Stimulated activated CD4-positive, alpha-beta T cell treated with anti-CD3 and anti-CD28 coated beads, Interleukin-12 subunit alpha, Interleukin-12 subunit beta, amount 100 ng/mL, for 24 hours (primary cell): ENCODE data around the gene ARPC3.
"Not testable (repeated sequence)": the region's sequence is repeated elsewhere in the genome, so short reads cannot be mapped to it uniquely, and the experiment has no call there.

ENCODE experiments used
- DNase-seq, 2 experiments: peaks; one replicate each; pipeline ENCODE4 v3.0.0-alpha.2; 2020; ENCODE audit warnings: low read depth in 2 of 2

The ARPC3 gene

GRCh38 chr12:110417113-110417512 lies 33.0 kb downstream of the ARPC3 start:
- not testable (repeated sequence) for DNase-seq

- DNase-seq = not testable (repeated sequence)
These were observed 40.1 kb downstream of the ARPC3 start for GRCh38 chr12:110410086-110410485.

- not testable (repeated sequence) for DNase-seq
These were observed 44.9 kb downstream of the ARPC3 start for GRCh38 chr12:110405126-110405662.

GRCh38 chr12:110403976-110404682 lies 46.0 kb downstream of the ARPC3 start:
- DNase-seq = peak; percentile 49 to 72

GRCh38 chr12:110403146-110403975 lies 46.8 kb downstream of the ARPC3 start, which contains the start of gene ANAPC7:
Gene ANAPC7 (minus strand): TSS chr12:110403708. CDS start chr12:110403627, 81 bp downstream.
- peak; percentile 76 to 84 for DNase-seq
